GM12864 (cell line): ENCODE measurements around the gene ADGRD1.

Source experiments
- DNase-seq: peaks from one replicate; pipeline ENCODE4 v3.0.0-alpha.2; 2011; ENCODE audit warnings: low read depth
- H3K4me3 ChIP-seq: 2 replicates; pipeline ENCODE4 v1.5.1; 2011; ENCODE audit warnings: mild to moderate bottlenecking, low read depth, low read length, control low read depth
- CTCF ChIP-seq: IDR thresholded peaks from 2 replicates; pipeline ENCODE4 v1.5.1; 2011; ENCODE audit warnings: low read depth, mild to moderate bottlenecking, moderate library complexity, low read length, control low read depth, inconsistent platforms; ENCODE audit errors: missing control alignments

ADGRD1 gene

GRCh38 chr12:131133994-131134393 lies 180.3 kb downstream of the ADGRD1 start:
- no peak for TF ChIP-seq CTCF
- no peak overlapping the region for H3K4me3 ChIP-seq
- DNase-seq, result no peak

GRCh38 chr12:131134523-131135310 lies 181.0 kb downstream of the ADGRD1 start:
- DNase-seq, result no peak
- TF ChIP-seq CTCF, result no peak

GRCh38 chr12:131135311-131135785 lies 181.6 kb downstream of the ADGRD1 start:
- no peak overlapping the region for H3K4me3 ChIP-seq
- no peak for TF ChIP-seq CTCF
- DNase-seq, result no peak

More at GRCh38 chr12:131134523-131135310, 181.0 kb downstream of the ADGRD1 start:
- no peak overlapping the region for H3K4me3 ChIP-seq

- no peak for TF ChIP-seq CTCF
- no peak overlapping the region for H3K4me3 ChIP-seq
- DNase-seq, result no peak
These were observed 182.3 kb downstream of the ADGRD1 start for GRCh38 chr12:131135786-131136538.

GRCh38 chr12:131136539-131136872 lies 182.8 kb downstream of the ADGRD1 start:
- DNase-seq, result no peak
- no peak overlapping the region for H3K4me3 ChIP-seq
- TF ChIP-seq CTCF, result no peak

- TF ChIP-seq CTCF, result no peak
- DNase-seq, result no peak
- no peak overlapping the region for H3K4me3 ChIP-seq
These were observed 183.5 kb downstream of the ADGRD1 start for GRCh38 chr12:131137009-131137835.
